ENCODE data around the gene ATRIP.
A peak's percentile ranks its signal among the peaks of the same experiment; 100 is the strongest.

GRCh38 chr3:48504051-48504946 lies 57.8 kb downstream of the ATRIP start, which contains the start of gene SHISA5:
- TF ChIP-seq CTCF (IDR thresholded peaks at IDR 0.05) (no peak), POLR2A (IDR thresholded peaks at IDR 0.05) (peak; percentile 25 to 39)

Measured in uterus (tissue), 2 donors.